HG03108 (cell line): ENCODE measurements around the gene CNTLN.
"Not testable (repeated sequence)": the region's sequence is repeated elsewhere in the genome, so short reads cannot be mapped to it uniquely, and the experiment has no call there.

Experiments
- ATAC-seq: cut with Tn5 transposase; IDR thresholded peaks from one replicate; pipeline ENCODE4 v1.9.1; 2021; ENCODE audit warnings: moderate library complexity; ENCODE audit not compliant: unreplicated experiment

Gene CNTLN

GRCh38 chr9:17134396-17135294 lies at the start of gene CNTLN:
TSS of gene CNTLN (plus strand) at chr9:17135040. CDS start at chr9:17135066, 26 bp downstream.
- ATAC-seq = peak; percentile 67

GRCh38 chr9:17088566-17088965 lies 46.3 kb upstream of the CNTLN start:
- no peak for ATAC-seq

GRCh38 chr9:17090041-17090440 lies 44.8 kb upstream of the CNTLN start:
- no peak for ATAC-seq

GRCh38 chr9:17116400-17116837 lies 18.4 kb upstream of the CNTLN start:
- no peak for ATAC-seq

GRCh38 chr9:17117372-17117771 lies 17.5 kb upstream of the CNTLN start:
- no peak for ATAC-seq

- no peak for ATAC-seq
These were observed 14.6 kb upstream of the CNTLN start for GRCh38 chr9:17120203-17120602.

- no peak for ATAC-seq
These were observed 13.6 kb upstream of the CNTLN start for GRCh38 chr9:17121264-17121663.

GRCh38 chr9:17130291-17130690 lies 4.5 kb upstream of the CNTLN start:
- ATAC-seq = no peak

GRCh38 chr9:17130725-17131124 lies 4.1 kb upstream of the CNTLN start:
- no peak for ATAC-seq

GRCh38 chr9:17131494-17131893 lies 3.3 kb upstream of the CNTLN start:
- ATAC-seq = no peak

- peak; percentile 48 for ATAC-seq
These were observed 688 bp downstream of the CNTLN start for GRCh38 chr9:17135295-17136160.

GRCh38 chr9:17137566-17137965 lies 2.7 kb downstream of the CNTLN start:
- ATAC-seq = no peak

- ATAC-seq = no peak
These were observed 3.7 kb downstream of the CNTLN start for GRCh38 chr9:17138503-17138902.

- no peak for ATAC-seq
These were observed 5.6 kb downstream of the CNTLN start for GRCh38 chr9:17140418-17140817.

GRCh38 chr9:17148324-17148723 lies 13.5 kb downstream of the CNTLN start:
- no peak for ATAC-seq

- ATAC-seq = no peak
These were observed 24.6 kb downstream of the CNTLN start for GRCh38 chr9:17159469-17159868.

GRCh38 chr9:17160327-17160726 lies 25.5 kb downstream of the CNTLN start:
- ATAC-seq = no peak

- ATAC-seq = no peak
These were observed 30.9 kb downstream of the CNTLN start for GRCh38 chr9:17165764-17166163.

GRCh38 chr9:17166346-17166745 lies 31.5 kb downstream of the CNTLN start:
- no peak for ATAC-seq

GRCh38 chr9:17171309-17172094 lies 36.7 kb downstream of the CNTLN start:
- ATAC-seq = no peak

GRCh38 chr9:17177496-17177895 lies 42.7 kb downstream of the CNTLN start:
- not testable (repeated sequence) for ATAC-seq
